CD4-positive, alpha-beta memory T cell (primary cell): ENCODE measurements around the gene ECT2. TPM values are rescaled to one million over a fixed set of nuclear protein-coding genes. Genes with fewer than 3 reads are reported as not detected.

Experiments
- CTCF ChIA-PET: fragments of 350-600 bp; sonication (Branson Sonifier 250); formaldehyde crosslinking; loops from one replicate; lab custom pipeline; 2021; ENCODE audit warnings: inconsistent platforms; ENCODE audit not compliant: partially characterized antibody; lab: Charles Lee
- POLR2A ChIA-PET: fragments of 350-600 bp; sonication (Branson Sonifier 250); formaldehyde crosslinking; loops from one replicate; lab custom pipeline; 2021; ENCODE audit not compliant: partially characterized antibody; lab: Charles Lee
- DNase-seq, 5 donors: peaks; one replicate each; pipeline versions ENCODE4 v3.0.0 to v3.0.0-alpha.2; 2020 to 2022; ENCODE audit warnings: mixed read lengths in 1 of 5
- H3K27ac ChIP-seq: one replicate; pipeline ENCODE4 v1.7.0; 2013; ENCODE audit warnings: low read depth, low read length
- H3K27me3 ChIP-seq: 2 replicates; pipeline ENCODE4 v1.7.0; 2013; ENCODE audit warnings: mild to moderate bottlenecking, low read length, moderate library complexity; ENCODE audit not compliant: insufficient read depth
- H3K36me3 ChIP-seq: 2 replicates; pipeline ENCODE4 v1.7.0; 2013; ENCODE audit warnings: mild to moderate bottlenecking, low read length, moderate library complexity; ENCODE audit not compliant: insufficient read depth
- H3K4me1 ChIP-seq: 2 replicates; pipeline ENCODE4 v1.7.0; 2013; ENCODE audit warnings: mild to moderate bottlenecking, low read length, moderate library complexity; ENCODE audit not compliant: insufficient read depth
- H3K4me3 ChIP-seq, 2 donors: one replicate each; pipeline ENCODE4 v1.7.0; 2013; ENCODE audit warnings: low read length in 2 of 2, mild to moderate bottlenecking in 1 of 2
- H3K9me3 ChIP-seq, 2 donors: one replicate each; pipeline ENCODE4 v1.7.0; 2013; ENCODE audit warnings: low read length in 2 of 2, control low read depth in 1 of 2; ENCODE audit not compliant: control insufficient read depth in 1 of 2
- H3K27ac Mint-ChIP-seq, 7 donors: one replicate each; pipeline ENCODE4 v1.8.0; 2020 to 2021; ENCODE audit warnings: mixed read lengths in 7 of 7, mild to moderate bottlenecking in 6 of 7, inconsistent platforms in 3 of 7, moderate library complexity in 3 of 7
- H3K27me3 Mint-ChIP-seq, 2 donors: one replicate each; pipeline ENCODE4 v1.8.0; 2020 to 2021; ENCODE audit warnings: mixed read lengths in 2 of 2
- H3K36me3 Mint-ChIP-seq, 2 donors: one replicate each; pipeline ENCODE4 v1.8.0; 2020 to 2021; ENCODE audit warnings: mixed read lengths in 2 of 2, inconsistent platforms in 1 of 2, mild to moderate bottlenecking in 1 of 2
- H3K4me1 Mint-ChIP-seq, 4 donors: one replicate each; pipeline ENCODE4 v1.8.0; 2020 to 2021; ENCODE audit warnings: mixed read lengths in 4 of 4, mild to moderate bottlenecking in 1 of 4
- H3K4me3 Mint-ChIP-seq, 8 donors: one replicate each; pipeline ENCODE4 v1.8.0; 2020 to 2021; ENCODE audit warnings: mixed read lengths in 8 of 8, mild to moderate bottlenecking in 7 of 8, moderate library complexity in 6 of 8, inconsistent platforms in 3 of 8
- H3K9me3 Mint-ChIP-seq, 8 donors: one replicate each; pipeline ENCODE4 v1.8.0; 2020 to 2021; ENCODE audit warnings: mixed read lengths in 8 of 8, mild to moderate bottlenecking in 5 of 8, inconsistent platforms in 3 of 8, moderate library complexity in 1 of 8
- intact Hi-C: fragments of 100-400 bp; cut with micrococcal nuclease; formaldehyde crosslinking; loops from one replicate; pipeline ENCODE4 v1.15.1; 2023
- polyA plus RNA-seq, 2 donors: library from polyadenylated mRNA; unstranded; fragments of 300-500 nt; fragmentation: Illumina TruSeq; gene quantifications; one replicate each; pipeline ENCODE4 v1.2.3, GENCODE V29; 2021
- total RNA-seq, 2 experiments: library from RNA; stranded (reverse); gene quantifications; one replicate each; pipeline ENCODE4 v1.2.3, GENCODE V29; 2021

The ECT2 gene
- total and polyA plus RNA-seq, 4 experiments from 2014 or later: 1.2 to 2.9 (median 2.4) TPM

DNA sequence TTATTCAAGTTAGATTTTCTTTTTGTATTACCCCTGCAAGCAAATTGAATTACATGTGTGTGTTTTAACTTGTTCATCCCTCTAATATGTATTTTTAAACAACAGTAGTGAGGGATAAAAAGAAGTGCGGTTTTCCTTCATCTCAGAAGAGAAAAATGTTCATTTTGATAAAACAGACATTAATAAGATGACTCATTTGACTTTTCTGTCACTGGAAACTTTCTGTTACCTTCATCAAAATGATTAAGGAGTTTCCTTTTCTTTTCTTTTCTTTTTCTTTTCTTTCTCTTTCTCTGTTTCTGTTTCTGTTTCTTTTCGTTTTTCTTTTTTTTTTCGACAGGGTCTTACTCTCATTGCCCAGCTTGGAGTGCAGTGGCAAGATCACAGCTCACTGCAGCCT lies 53.0 kb downstream of the ECT2 start:
- H3K4me3 Mint-ChIP-seq: no peak overlapping the region

DNA sequence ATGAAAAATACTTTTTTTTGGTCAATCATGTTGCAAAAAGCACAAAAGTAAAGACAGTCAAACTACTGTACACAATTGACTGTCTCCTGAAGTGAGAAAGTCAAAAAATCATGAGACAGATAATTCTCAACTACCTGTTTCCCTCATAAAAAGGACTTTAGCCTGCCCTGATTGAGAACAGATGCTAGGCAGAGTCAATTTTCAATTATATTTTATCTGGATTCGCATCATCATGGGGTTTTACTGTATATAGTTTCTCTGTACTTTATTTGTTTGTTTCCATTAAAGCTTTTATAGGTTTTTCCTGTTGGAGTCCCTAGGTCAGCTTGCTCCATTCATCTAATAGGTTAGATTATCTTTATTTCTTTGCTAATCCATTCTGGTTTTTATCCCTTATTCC lies 53.8 kb downstream of the ECT2 start:
- Histone ChIP-seq H3K27ac (no peak overlapping the region), H3K4me3 (no peak overlapping the region), H3K27me3 (no peaks in the 10 kb centered on the region), H3K4me1 (no peaks in the 10 kb centered on the region), H3K36me3 (no peaks in the 10 kb centered on the region), H3K9me3 (no peaks in the 10 kb centered on the region)
- Mint-ChIP-seq H3K36me3 (peaks cover 4% of the 10 kb centered on the region in 2 donors), H3K27me3 (no peaks in the 10 kb centered on the region), H3K27ac (peak overlapping the region in 1 of 7 donors; percentile 42), H3K4me3 (no peak overlapping the region), H3K4me1 (peaks cover 0 to 2% (median 0%) of the 10 kb centered on the region in 4 donors), H3K9me3 (no peaks in the 10 kb centered on the region)
- intact Hi-C loops: no loop called here
- ChIA-PET CTCF (interaction anchor here (2.1 kb wide), 1 partner anchor 9 kb away, joined by 7 read pairs; no protein-coding TSS in a partner anchor), POLR2A (no interaction called here)
- DNase-seq: no peak

More for the DNA sequence above, 53.0 kb downstream of the ECT2 start:
- no peak for DNase-seq
- Histone ChIP-seq H3K4me1 (no peaks in the 10 kb centered on the region), H3K9me3 (no peaks in the 10 kb centered on the region), H3K4me3 (no peak overlapping the region), H3K27ac (no peak overlapping the region), H3K36me3 (no peaks in the 10 kb centered on the region), H3K27me3 (no peaks in the 10 kb centered on the region)
- peaks cover 4% of the 10 kb centered on the region in 2 donors for H3K36me3 Mint-ChIP-seq
- ChIA-PET POLR2A (no interaction called here), CTCF (interaction anchor here (2.1 kb wide), 1 partner anchor 8 kb away, joined by 7 read pairs; no protein-coding TSS in a partner anchor)
- H3K4me1 Mint-ChIP-seq: peaks cover 0 to 2% (median 0%) of the 10 kb centered on the region in 4 donors
- no peaks in the 10 kb centered on the region for H3K27me3 Mint-ChIP-seq
- no peaks in the 10 kb centered on the region for H3K9me3 Mint-ChIP-seq
- intact Hi-C loops: no loop called here
- peak overlapping the region in 1 of 7 donors; percentile 79 for H3K27ac Mint-ChIP-seq

DNA sequence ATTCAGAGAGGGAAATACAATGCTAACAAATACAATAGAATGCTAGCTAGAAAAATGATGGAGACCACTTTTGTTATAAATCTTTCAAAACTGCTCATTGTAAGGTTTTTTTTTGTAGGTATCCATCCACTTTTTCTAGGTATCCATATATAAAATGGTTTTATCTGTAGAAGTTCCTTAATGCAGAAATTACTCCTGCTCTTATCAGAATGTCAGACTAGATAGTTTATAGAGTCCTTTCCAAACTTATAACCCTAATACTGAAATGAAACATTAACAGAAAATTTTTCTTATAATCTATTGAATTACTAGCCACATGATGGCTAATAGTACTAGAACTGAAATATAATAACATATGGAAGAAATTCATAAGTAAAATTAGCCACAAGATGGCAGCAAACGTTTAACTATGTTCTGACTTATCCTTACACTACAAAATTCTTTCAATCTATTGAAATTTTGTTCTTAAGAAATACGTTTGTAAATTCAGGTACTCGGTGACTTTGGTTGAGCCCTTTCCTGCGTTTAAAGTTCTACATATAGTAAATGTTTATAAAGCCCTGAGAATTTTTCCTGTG lies 58.5 kb downstream of the ECT2 start:
- POLR2A ChIA-PET: no interaction called here
- H3K4me1 Mint-ChIP-seq: no peaks in the 10 kb centered on the region
- Histone ChIP-seq H3K4me3 (no peak overlapping the region), H3K4me1 (no peaks in the 10 kb centered on the region), H3K27ac (no peak overlapping the region), H3K27me3 (no peaks in the 10 kb centered on the region), H3K9me3 (no peaks in the 10 kb centered on the region), H3K36me3 (no peaks in the 10 kb centered on the region)
- H3K4me3 Mint-ChIP-seq: no peak overlapping the region
- H3K36me3 Mint-ChIP-seq: peaks cover 4% of the 10 kb centered on the region in 2 donors
- CTCF ChIA-PET: interaction anchor here (1.0 kb wide), 1 partner anchor 13 kb away, joined by 4 read pairs; no protein-coding TSS in a partner anchor
- no peaks in the 10 kb centered on the region for H3K9me3 Mint-ChIP-seq
- H3K27ac Mint-ChIP-seq: no peak overlapping the region
- intact Hi-C loops: no loop called here
- DNase-seq: peak in 4 of 5 donors; percentile 7 to 28 (median 12)
- H3K27me3 Mint-ChIP-seq: no peaks in the 10 kb centered on the region

DNA sequence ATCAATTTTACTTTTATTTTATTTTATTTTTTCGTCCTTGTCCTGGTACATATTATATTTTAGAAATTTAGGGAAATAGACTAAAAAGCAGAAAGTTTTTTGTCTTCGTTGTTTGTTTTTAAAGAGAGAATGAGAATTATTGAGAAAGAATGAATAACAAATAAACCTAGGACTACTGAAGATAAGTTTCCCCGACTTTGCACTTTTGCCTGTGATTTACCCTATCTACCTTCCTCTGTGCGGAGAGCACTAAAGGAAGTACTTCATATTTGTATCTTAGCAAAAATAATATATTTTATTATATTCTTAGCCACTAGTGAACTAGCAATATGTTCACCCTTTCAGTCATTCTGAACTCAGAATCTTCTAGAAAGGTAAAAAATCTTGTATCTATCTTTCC lies 60.6 kb downstream of the ECT2 start:
- H3K4me1 ChIP-seq: no peaks in the 10 kb centered on the region
- H3K27ac ChIP-seq: no peak overlapping the region
- H3K4me3 ChIP-seq: no peak overlapping the region
- H3K27ac Mint-ChIP-seq: no peak overlapping the region
- ChIA-PET POLR2A (no interaction called here), CTCF (interaction anchor here (0.8 kb wide), 1 partner anchor 8 kb away, joined by 3 read pairs; no protein-coding TSS in a partner anchor)
- H3K27me3 ChIP-seq: no peaks in the 10 kb centered on the region
- peaks cover 4% of the 10 kb centered on the region in 2 donors for H3K36me3 Mint-ChIP-seq
- H3K27me3 Mint-ChIP-seq: no peaks in the 10 kb centered on the region
- no peak for DNase-seq
- no peaks in the 10 kb centered on the region for H3K9me3 ChIP-seq
- no peaks in the 10 kb centered on the region for H3K4me1 Mint-ChIP-seq
- H3K36me3 ChIP-seq: no peaks in the 10 kb centered on the region
- intact Hi-C loops: no loop called here
- H3K4me3 Mint-ChIP-seq: no peak overlapping the region
- H3K9me3 Mint-ChIP-seq: no peaks in the 10 kb centered on the region

DNA sequence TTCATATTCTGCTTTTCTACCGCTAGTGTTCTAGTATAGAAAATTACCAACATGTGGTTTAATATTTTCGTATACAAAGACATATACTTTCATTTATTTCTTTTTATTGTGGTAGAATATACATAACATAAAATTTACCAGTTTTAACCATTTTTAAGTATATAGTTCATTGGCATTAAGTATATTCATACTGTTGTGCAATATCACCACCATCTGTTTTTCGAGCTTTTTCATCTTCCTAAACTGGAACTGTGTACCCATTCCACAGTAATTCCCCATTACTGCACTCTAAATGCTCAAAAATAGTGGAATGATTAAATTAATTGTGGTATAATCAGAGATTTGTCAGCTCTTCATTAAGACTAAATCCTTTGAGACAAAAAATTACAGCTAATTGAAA lies 62.9 kb downstream of the ECT2 start:
- Histone ChIP-seq H3K4me3 (no peak overlapping the region), H3K27ac (no peak overlapping the region), H3K4me1 (no peaks in the 10 kb centered on the region), H3K9me3 (no peaks in the 10 kb centered on the region), H3K36me3 (no peaks in the 10 kb centered on the region), H3K27me3 (no peaks in the 10 kb centered on the region)
- Mint-ChIP-seq H3K27me3 (no peaks in the 10 kb centered on the region), H3K36me3 (no peaks in the 10 kb centered on the region), H3K4me1 (no peaks in the 10 kb centered on the region), H3K9me3 (no peaks in the 10 kb centered on the region), H3K27ac (no peak overlapping the region), H3K4me3 (no peak overlapping the region)
- POLR2A ChIA-PET: no interaction called here
- DNase-seq: no peak
- CTCF ChIA-PET: no interaction called here
- intact Hi-C loops: no loop called here

DNA sequence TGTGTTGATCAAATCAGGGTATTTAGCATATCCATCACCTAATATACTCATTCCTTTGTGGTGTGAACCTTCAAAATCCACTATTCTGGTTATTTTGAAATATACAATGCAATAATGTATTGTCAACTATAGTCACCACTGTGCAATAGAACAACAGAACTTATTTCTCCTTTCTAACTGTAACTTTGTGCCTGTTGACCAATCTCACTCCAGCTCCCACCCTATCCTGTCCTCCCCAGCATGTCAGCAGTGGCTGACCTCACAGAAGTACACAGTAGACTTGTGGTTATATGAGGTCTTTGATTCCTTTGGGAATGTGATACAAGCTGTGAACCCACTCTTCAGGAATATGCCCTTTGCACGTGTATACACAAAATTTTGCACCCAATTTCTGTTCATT lies 64.2 kb downstream of the ECT2 start:
- Histone ChIP-seq H3K4me1 (no peaks in the 10 kb centered on the region), H3K9me3 (no peaks in the 10 kb centered on the region), H3K36me3 (no peaks in the 10 kb centered on the region), H3K27me3 (no peaks in the 10 kb centered on the region), H3K27ac (no peak overlapping the region), H3K4me3 (no peak overlapping the region)
- no peak for DNase-seq
- POLR2A ChIA-PET: no interaction called here
- Mint-ChIP-seq H3K4me1 (no peaks in the 10 kb centered on the region), H3K9me3 (no peaks in the 10 kb centered on the region), H3K27me3 (no peaks in the 10 kb centered on the region), H3K4me3 (no peak overlapping the region), H3K27ac (no peak overlapping the region), H3K36me3 (no peaks in the 10 kb centered on the region)
- CTCF ChIA-PET: no interaction called here
- intact Hi-C loops: no loop called here

DNA sequence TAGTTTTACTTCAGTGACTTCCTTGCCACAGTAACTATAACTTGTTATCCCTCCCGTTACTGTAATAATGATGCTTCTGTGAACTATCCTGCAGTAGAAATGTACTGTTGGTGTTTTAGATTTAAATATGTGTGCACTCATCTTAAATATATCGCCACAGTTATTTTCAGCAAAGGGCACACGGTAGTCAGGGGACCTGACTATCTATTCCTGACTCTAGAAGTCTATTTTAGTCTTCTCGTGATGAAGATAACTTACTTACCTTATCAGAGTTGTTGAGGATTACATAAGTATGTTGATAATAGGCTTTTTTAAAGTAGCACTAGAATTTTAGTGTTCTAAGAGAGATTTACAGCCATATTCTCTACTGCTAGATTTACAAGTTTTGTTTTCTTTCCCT lies 65.3 kb downstream of the ECT2 start:
- Mint-ChIP-seq H3K27ac (peak overlapping the region in 1 of 7 donors; percentile 29), H3K4me3 (no peak overlapping the region), H3K4me1 (no peaks in the 10 kb centered on the region), H3K36me3 (peaks cover 0 to 4% of the 10 kb centered on the region in 2 donors), H3K27me3 (no peaks in the 10 kb centered on the region), H3K9me3 (no peaks in the 10 kb centered on the region)
- no peak overlapping the region for H3K4me3 ChIP-seq
- H3K9me3 ChIP-seq: no peaks in the 10 kb centered on the region
- CTCF ChIA-PET: no interaction called here
- H3K36me3 ChIP-seq: no peaks in the 10 kb centered on the region
- H3K27ac ChIP-seq: no peak overlapping the region
- DNase-seq: no peak
- POLR2A ChIA-PET: no interaction called here
- intact Hi-C loops: no loop called here
- no peaks in the 10 kb centered on the region for H3K27me3 ChIP-seq
- no peaks in the 10 kb centered on the region for H3K4me1 ChIP-seq
